ENCODE data around the gene TXNDC16. TPM values are rescaled to one million over a fixed set of nuclear protein-coding genes. Genes with fewer than 3 reads are reported as not detected.

Gene TXNDC16
- total RNA-seq, 1 experiment from 2014 or later = 13.2 TPM

DNA sequence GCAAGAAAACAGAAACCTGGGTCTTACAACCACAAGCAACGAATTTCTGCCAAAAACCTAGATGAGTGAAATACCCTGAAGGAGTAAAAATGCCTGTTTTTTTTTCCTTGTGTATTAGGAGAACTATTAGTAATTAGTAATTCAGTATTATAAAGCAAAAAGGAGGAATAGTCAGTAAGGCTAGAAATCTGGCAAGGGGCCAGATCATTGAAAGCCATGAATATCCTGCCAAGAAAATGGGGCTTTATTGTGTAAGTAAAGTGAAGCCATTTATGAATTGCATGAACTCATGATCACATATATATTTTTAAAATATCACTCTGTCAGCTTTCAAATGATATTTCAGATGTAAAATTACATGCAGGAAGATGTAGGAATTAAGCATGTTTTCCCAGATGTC lies 57.9 kb downstream of the TXNDC16 start:
- H2BK12ac ChIP-seq (ENCODE audit: insufficient read length, low read depth, low read length) = no peak overlapping the region
- no peaks in the 10 kb centered on the region for H3K4me1 ChIP-seq (ENCODE audit: insufficient read depth, low read length)
- H3K9me3 Mint-ChIP-seq = peaks cover 2 to 11% of the 10 kb centered on the region in 2 experiments; a peak in 3 of 5 replicates
- H3K9ac ChIP-seq (ENCODE audit: extremely low read depth, insufficient read length, low read length) = no peak overlapping the region
- no peak for DNase-seq
- 0 out of 4 replicates have a peak, but pooled peaks cover 0 to 2% of the 10 kb centered on the region in 2 experiments for H3K4me1 Mint-ChIP-seq
- H3K23me2 ChIP-seq (ENCODE audit: insufficient read length, low read depth, low read length, poor library complexity, severe bottlenecking) = no peaks in the 10 kb centered on the region
- H4K91ac ChIP-seq (ENCODE audit: insufficient read length, low read depth, low read length) = no peak overlapping the region
- no peak overlapping the region for H2BK15ac ChIP-seq (ENCODE audit: low read depth, low read length)
- H2AK5ac ChIP-seq (ENCODE audit: insufficient read length, low read length) = no peak overlapping the region
- H3K4me3 Mint-ChIP-seq = no peak overlapping the region
- no peak overlapping the region for H2BK120ac ChIP-seq (ENCODE audit: low read depth, low read length, poor library complexity, severe bottlenecking)
- no peak overlapping the region for H3T11ph ChIP-seq (ENCODE audit: low read length)
- no peak overlapping the region for H3K4ac ChIP-seq (ENCODE audit: low read depth, low read length)
- no peaks in the 10 kb centered on the region for H3K27me3 Mint-ChIP-seq (ENCODE audit: low read depth)
- no peaks in the 10 kb centered on the region for H3K79me1 ChIP-seq (ENCODE audit: insufficient read depth, low read depth, low read length, poor library complexity, severe bottlenecking)
- H3K4me2 ChIP-seq (ENCODE audit: insufficient read depth, insufficient read length, low read length) = no peak overlapping the region
- no peak overlapping the region for H4K8ac ChIP-seq (replicated peaks; ENCODE audit: insufficient read length, low read depth, low read length)
- no peak overlapping the region for H3K23ac ChIP-seq (ENCODE audit: insufficient read length, low read depth, low read length)
- WGBS (ENCODE audit: extremely low coverage, insufficient read length, low lambda C conversion rate) = no CpG with 5 or more reads among the region's 1 CpG
- H3K14ac ChIP-seq (ENCODE audit: insufficient read depth, low read length) = no peak overlapping the region
- H4K5ac ChIP-seq (ENCODE audit: insufficient read length, low read depth, low read length) = no peak overlapping the region
- H2AFZ ChIP-seq (ENCODE audit: low read length) = no peak overlapping the region
- H3K27ac Mint-ChIP-seq = no peak overlapping the region
- H3K36me3 Mint-ChIP-seq (ENCODE audit: insufficient read depth in 1 of 3, low read depth in 3 of 3) = peaks cover 0 to 7% (median 5%) of the 10 kb centered on the region in 3 experiments; a peak in 5 of 7 replicates
- no peaks in the 10 kb centered on the region for H3K79me2 ChIP-seq (ENCODE audit: insufficient read depth, low read length)
- H4K20me1 ChIP-seq (ENCODE audit: control insufficient read depth, insufficient read depth, insufficient read length) = no peaks in the 10 kb centered on the region
- H3K56ac ChIP-seq (ENCODE audit: insufficient read length, low read depth, low read length) = no peak overlapping the region
- no peak overlapping the region for H3K27ac ChIP-seq (ENCODE audit: insufficient read length, low read depth, low read length)
- TF ChIP-seq, protein P1, sequence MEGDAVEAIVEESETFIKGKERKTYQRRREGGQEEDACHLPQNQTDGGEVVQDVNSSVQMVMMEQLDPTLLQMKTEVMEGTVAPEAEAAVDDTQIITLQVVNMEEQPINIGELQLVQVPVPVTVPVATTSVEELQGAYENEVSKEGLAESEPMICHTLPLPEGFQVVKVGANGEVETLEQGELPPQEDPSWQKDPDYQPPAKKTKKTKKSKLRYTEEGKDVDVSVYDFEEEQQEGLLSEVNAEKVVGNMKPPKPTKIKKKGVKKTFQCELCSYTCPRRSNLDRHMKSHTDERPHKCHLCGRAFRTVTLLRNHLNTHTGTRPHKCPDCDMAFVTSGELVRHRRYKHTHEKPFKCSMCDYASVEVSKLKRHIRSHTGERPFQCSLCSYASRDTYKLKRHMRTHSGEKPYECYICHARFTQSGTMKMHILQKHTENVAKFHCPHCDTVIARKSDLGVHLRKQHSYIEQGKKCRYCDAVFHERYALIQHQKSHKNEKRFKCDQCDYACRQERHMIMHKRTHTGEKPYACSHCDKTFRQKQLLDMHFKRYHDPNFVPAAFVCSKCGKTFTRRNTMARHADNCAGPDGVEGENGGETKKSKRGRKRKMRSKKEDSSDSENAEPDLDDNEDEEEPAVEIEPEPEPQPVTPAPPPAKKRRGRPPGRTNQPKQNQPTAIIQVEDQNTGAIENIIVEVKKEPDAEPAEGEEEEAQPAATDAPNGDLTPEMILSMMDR (conservative IDR thresholded peaks at IDR 0.05) = no peak
- H3K9me3 ChIP-seq (ENCODE audit: control insufficient read depth, low read depth, low read length) = no peaks in the 10 kb centered on the region
- no peaks in the 10 kb centered on the region for H3K27me3 ChIP-seq (ENCODE audit: insufficient read depth, low read length)
- no peak overlapping the region for H2BK20ac ChIP-seq (ENCODE audit: low read depth, low read length, poor library complexity, severe bottlenecking)
- H3K18ac ChIP-seq (ENCODE audit: insufficient read length, low read depth, low read length) = no peak overlapping the region
- H2BK5ac ChIP-seq (ENCODE audit: insufficient read length, low read length) = no peak overlapping the region

Measured in H9 (cell line).